ENCODE data around the gene DMBX1. TPM values are rescaled to one million over a fixed set of nuclear protein-coding genes. Genes with fewer than 3 reads are reported as not detected.

DMBX1 gene
- total and polyA plus RNA-seq, 4 donors: not detected

- H3K4me3 ChIP-seq (ENCODE audit: low read depth in 1 of 3, low read length in 3 of 3): no peak overlapping the region
- no peak for DNase-seq (ENCODE audit: low spot score)
- peak in 1 of 2 donors; percentile 22 for TF ChIP-seq HNF4A (conservative IDR thresholded peaks at IDR 0.05)
- TF ChIP-seq, protein P1, sequence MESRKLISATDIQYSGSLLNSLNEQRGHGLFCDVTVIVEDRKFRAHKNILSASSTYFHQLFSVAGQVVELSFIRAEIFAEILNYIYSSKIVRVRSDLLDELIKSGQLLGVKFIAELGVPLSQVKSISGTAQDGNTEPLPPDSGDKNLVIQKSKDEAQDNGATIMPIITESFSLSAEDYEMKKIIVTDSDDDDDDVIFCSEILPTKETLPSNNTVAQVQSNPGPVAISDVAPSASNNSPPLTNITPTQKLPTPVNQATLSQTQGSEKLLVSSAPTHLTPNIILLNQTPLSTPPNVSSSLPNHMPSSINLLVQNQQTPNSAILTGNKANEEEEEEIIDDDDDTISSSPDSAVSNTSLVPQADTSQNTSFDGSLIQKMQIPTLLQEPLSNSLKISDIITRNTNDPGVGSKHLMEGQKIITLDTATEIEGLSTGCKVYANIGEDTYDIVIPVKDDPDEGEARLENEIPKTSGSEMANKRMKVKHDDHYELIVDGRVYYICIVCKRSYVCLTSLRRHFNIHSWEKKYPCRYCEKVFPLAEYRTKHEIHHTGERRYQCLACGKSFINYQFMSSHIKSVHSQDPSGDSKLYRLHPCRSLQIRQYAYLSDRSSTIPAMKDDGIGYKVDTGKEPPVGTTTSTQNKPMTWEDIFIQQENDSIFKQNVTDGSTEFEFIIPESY (IDR thresholded peaks at IDR 0.05): no peak
- peaks cover 2 to 9% (median 6%) of the 10 kb centered on the region in 4 donors for H3K4me1 ChIP-seq (ENCODE audit: control insufficient read depth in 4 of 4, insufficient read depth in 4 of 4, low read length in 3 of 4)
- no peaks in the 10 kb centered on the region for H3K36me3 ChIP-seq (ENCODE audit: control insufficient read depth in 4 of 4, insufficient read depth in 3 of 4, low read depth in 1 of 4, low read length in 3 of 4)
- peaks cover 0 to 2% (median under 1%) of the 10 kb centered on the region in 4 donors for H3K27me3 ChIP-seq (ENCODE audit: control insufficient read depth in 4 of 4, insufficient read depth in 4 of 4, low read length in 3 of 4)
- WGBS: 27% methylated on average over 7 of the region's 7 CpGs
- H3K9me3 ChIP-seq (ENCODE audit: control insufficient read depth in 4 of 4, low read length in 3 of 4): no peaks in the 10 kb centered on the region
- no peak overlapping the region for H3K9ac ChIP-seq (ENCODE audit: low read depth in 1 of 2, low read length in 2 of 2)
- H3K27ac ChIP-seq (ENCODE audit: low read depth in 1 of 2, low read length in 2 of 2): no peak overlapping the region
These were observed 8.5 kb upstream of the DMBX1 start for GRCh38 chr1:46480959-46481646.

DNA sequence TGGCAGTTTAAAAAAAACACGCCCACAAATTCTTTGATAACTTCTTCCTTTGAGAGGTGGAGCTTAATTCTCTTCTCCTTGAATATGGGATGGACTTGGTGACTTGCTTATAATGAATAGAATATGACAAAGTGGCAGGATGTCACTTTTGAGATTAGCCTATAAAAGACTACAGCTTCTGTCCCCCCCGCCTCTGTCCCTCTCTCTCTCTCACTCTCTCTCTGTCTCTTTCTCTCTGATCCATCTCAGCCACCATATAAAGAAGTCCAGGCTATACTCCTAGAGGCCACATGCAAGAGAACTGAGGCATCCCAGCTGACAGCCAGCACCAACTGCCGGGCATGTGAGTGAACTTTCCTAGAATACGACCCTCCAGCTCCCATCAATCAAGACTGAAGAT lies 7.7 kb upstream of the DMBX1 start:
- 75% methylated on average over 4 of the region's 4 CpGs for WGBS
- H3K36me3 ChIP-seq (ENCODE audit: control insufficient read depth in 4 of 4, insufficient read depth in 3 of 4, low read depth in 1 of 4, low read length in 3 of 4): no peaks in the 10 kb centered on the region
- peaks cover 0 to 4% (median 3%) of the 10 kb centered on the region in 4 donors for H3K27me3 ChIP-seq (ENCODE audit: control insufficient read depth in 4 of 4, insufficient read depth in 4 of 4, low read length in 3 of 4)

More for the DNA sequence above, 7.7 kb upstream of the DMBX1 start:
- Histone ChIP-seq H3K4me1 (ENCODE audit: control insufficient read depth in 4 of 4, insufficient read depth in 4 of 4, low read length in 3 of 4) (peaks cover 2 to 9% (median 6%) of the 10 kb centered on the region in 4 donors), H3K4me3 (ENCODE audit: low read depth in 1 of 3, low read length in 3 of 3) (no peak overlapping the region), H3K27ac (ENCODE audit: low read depth in 1 of 2, low read length in 2 of 2) (no peak overlapping the region), H3K9me3 (ENCODE audit: control insufficient read depth in 4 of 4, low read length in 3 of 4) (no peaks in the 10 kb centered on the region), H3K9ac (ENCODE audit: low read depth in 1 of 2, low read length in 2 of 2) (no peak overlapping the region)
- TF ChIP-seq FOXA1 (IDR thresholded peaks at IDR 0.05): no peak
- TF ChIP-seq TAF1 (conservative IDR thresholded peaks at IDR 0.05): no peak
- TF ChIP-seq, protein P1 (IDR thresholded peaks at IDR 0.05): no peak
- TF ChIP-seq, protein P2, sequence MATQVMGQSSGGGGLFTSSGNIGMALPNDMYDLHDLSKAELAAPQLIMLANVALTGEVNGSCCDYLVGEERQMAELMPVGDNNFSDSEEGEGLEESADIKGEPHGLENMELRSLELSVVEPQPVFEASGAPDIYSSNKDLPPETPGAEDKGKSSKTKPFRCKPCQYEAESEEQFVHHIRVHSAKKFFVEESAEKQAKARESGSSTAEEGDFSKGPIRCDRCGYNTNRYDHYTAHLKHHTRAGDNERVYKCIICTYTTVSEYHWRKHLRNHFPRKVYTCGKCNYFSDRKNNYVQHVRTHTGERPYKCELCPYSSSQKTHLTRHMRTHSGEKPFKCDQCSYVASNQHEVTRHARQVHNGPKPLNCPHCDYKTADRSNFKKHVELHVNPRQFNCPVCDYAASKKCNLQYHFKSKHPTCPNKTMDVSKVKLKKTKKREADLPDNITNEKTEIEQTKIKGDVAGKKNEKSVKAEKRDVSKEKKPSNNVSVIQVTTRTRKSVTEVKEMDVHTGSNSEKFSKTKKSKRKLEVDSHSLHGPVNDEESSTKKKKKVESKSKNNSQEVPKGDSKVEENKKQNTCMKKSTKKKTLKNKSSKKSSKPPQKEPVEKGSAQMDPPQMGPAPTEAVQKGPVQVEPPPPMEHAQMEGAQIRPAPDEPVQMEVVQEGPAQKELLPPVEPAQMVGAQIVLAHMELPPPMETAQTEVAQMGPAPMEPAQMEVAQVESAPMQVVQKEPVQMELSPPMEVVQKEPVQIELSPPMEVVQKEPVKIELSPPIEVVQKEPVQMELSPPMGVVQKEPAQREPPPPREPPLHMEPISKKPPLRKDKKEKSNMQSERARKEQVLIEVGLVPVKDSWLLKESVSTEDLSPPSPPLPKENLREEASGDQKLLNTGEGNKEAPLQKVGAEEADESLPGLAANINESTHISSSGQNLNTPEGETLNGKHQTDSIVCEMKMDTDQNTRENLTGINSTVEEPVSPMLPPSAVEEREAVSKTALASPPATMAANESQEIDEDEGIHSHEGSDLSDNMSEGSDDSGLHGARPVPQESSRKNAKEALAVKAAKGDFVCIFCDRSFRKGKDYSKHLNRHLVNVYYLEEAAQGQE (IDR thresholded peaks at IDR 0.05): no peak
- no peak for TF ChIP-seq NR2F2 (IDR thresholded peaks at IDR 0.05)
- no peak for TF ChIP-seq RXRA (IDR thresholded peaks at IDR 0.05)
- no peak for TF ChIP-seq EGR1 (IDR thresholded peaks at IDR 0.05; ENCODE audit: low read depth in 2 of 2)
- TF ChIP-seq GABPA (IDR thresholded peaks at IDR 0.05 in 1 of 2, conservative IDR thresholded peaks at IDR 0.05 in 1 of 2): no peak
- no peak for TF ChIP-seq FOXA2 (IDR thresholded peaks at IDR 0.05)
- no peak for TF ChIP-seq ATF3 (IDR thresholded peaks at IDR 0.05)
- DNase-seq (ENCODE audit: low spot score): no peak
